Prostate gland (tissue), 2 donors: Measurements from ENCODE around the gene CARMIL1.

ENCODE experiments used
- POLR2A ChIP-seq: fragments of 450-650 bp; IDR thresholded peaks from one replicate; pipeline ENCODE4 v1.6.1; 2016; ENCODE audit warnings: antibody characterized with exemption, mild to moderate bottlenecking
- TF ChIP-seq, protein P1 (sequence below), 4 experiments: fragments of 200-600 bp in 2 of 4; fragments of 450-650 bp in 2 of 4; sonication (generic) in 2 of 4; IDR thresholded peaks; 1 replicate in 3 of 4; 2 replicates in 1 of 4; pipeline ENCODE4 v1.5.1; 2016 to 2019; ENCODE audit warnings: antibody characterized with exemption in 4 of 4, mild to moderate bottlenecking in 2 of 4, moderate library complexity in 2 of 4

- no peak for TF ChIP-seq POLR2A
- TF ChIP-seq, protein P1, sequence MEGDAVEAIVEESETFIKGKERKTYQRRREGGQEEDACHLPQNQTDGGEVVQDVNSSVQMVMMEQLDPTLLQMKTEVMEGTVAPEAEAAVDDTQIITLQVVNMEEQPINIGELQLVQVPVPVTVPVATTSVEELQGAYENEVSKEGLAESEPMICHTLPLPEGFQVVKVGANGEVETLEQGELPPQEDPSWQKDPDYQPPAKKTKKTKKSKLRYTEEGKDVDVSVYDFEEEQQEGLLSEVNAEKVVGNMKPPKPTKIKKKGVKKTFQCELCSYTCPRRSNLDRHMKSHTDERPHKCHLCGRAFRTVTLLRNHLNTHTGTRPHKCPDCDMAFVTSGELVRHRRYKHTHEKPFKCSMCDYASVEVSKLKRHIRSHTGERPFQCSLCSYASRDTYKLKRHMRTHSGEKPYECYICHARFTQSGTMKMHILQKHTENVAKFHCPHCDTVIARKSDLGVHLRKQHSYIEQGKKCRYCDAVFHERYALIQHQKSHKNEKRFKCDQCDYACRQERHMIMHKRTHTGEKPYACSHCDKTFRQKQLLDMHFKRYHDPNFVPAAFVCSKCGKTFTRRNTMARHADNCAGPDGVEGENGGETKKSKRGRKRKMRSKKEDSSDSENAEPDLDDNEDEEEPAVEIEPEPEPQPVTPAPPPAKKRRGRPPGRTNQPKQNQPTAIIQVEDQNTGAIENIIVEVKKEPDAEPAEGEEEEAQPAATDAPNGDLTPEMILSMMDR (IDR thresholded peaks at IDR 0.05), result no peak
Measured at GRCh38 chr6:25661129-25661779, 382.1 kb downstream of the CARMIL1 start.
